B cell (primary cell): Measurements from ENCODE around the gene CPNE4.
A peak's percentile ranks its signal among the peaks of the same experiment; 100 is the strongest.

Source experiments
- EZH2 ChIP-seq: IDR thresholded peaks from 2 replicates; pipeline ENCODE4 v1.6.1; 2012; ENCODE audit warnings: borderline replicate concordance, low read depth, mild to moderate bottlenecking, moderate library complexity, low read length; ENCODE audit not compliant: insufficient read depth, poor library complexity, severe bottlenecking
- TF ChIP-seq, protein P1 (sequence below): fragments of 200-600 bp; IDR thresholded peaks from one replicate; pipeline ENCODE4 v1.8.0; 2022; ENCODE audit warnings: antibody characterized with exemption, mild to moderate bottlenecking

DNA sequence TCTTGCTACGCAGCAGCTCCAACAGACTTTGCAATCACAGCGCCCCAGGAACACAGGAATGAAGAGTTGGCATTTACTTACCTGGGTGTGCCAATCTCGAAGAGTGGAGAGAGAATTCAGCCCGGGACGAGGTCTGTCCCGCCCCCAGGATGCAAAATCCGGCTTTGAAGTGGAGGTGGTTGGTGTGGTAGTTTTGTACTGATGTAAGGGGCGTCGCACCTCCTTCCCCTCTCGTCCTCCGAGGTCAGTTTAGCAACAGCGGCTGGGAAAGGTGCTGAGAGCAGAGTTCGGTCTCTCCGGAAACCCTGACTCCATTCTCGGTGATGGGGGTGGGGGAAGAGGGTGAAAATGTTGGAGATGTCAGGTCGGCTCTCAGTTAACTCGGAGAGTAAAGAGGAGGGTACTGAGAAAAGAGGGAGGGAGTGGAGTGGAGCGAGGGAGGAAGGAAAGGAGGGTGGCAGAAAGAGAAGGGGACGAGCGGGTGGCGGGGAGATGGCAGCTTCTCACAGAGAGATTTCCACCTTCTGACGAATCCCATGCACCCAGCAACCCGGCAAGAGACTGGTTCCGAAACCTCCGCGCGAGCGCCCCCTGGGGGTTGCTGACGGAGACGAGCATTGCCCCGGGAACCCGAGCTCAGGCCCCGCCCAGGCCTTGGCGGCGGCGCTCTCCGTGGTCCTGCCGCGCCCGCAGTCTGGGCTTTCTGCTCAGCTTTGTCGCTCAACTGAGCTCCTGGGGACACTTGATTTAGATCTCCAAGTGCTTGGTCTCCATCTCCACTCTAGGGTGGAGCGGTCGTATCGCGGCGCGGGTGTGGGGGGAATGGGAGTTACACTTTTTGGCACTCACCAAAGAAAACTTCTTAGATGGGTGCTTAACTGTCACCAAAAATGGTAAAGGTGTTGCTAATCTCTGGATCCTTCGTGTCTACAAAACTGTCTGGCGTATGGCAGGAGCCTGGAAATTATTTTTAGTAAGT is at the start of gene CPNE4:
- TF ChIP-seq, protein P1, sequence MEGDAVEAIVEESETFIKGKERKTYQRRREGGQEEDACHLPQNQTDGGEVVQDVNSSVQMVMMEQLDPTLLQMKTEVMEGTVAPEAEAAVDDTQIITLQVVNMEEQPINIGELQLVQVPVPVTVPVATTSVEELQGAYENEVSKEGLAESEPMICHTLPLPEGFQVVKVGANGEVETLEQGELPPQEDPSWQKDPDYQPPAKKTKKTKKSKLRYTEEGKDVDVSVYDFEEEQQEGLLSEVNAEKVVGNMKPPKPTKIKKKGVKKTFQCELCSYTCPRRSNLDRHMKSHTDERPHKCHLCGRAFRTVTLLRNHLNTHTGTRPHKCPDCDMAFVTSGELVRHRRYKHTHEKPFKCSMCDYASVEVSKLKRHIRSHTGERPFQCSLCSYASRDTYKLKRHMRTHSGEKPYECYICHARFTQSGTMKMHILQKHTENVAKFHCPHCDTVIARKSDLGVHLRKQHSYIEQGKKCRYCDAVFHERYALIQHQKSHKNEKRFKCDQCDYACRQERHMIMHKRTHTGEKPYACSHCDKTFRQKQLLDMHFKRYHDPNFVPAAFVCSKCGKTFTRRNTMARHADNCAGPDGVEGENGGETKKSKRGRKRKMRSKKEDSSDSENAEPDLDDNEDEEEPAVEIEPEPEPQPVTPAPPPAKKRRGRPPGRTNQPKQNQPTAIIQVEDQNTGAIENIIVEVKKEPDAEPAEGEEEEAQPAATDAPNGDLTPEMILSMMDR, result peak; percentile 29
- TF ChIP-seq EZH2, result no peak
